Breast epithelium (tissue), 3 donors: ENCODE measurements around the gene MICAL2.

ENCODE experiments used
- CTCF ChIP-seq, 3 donors: fragments of 450-650 bp; IDR thresholded peaks; one replicate each; pipeline ENCODE4 v1.5.1; 2016 to 2017; ENCODE audit warnings: antibody characterized with exemption in 3 of 3, mild to moderate bottlenecking in 3 of 3, moderate library complexity in 3 of 3
- POLR2A ChIP-seq: fragments of 450-650 bp; IDR thresholded peaks from one replicate; pipeline ENCODE4 v1.6.1; 2016; ENCODE audit warnings: antibody characterized with exemption, mild to moderate bottlenecking, moderate library complexity
- POLR2AphosphoS5 ChIP-seq, 3 donors: sonication (generic); formaldehyde crosslinking; IDR thresholded peaks; one replicate each; pipeline ENCODE4 v1.6.1; 2017; ENCODE audit warnings: antibody characterized with exemption in 3 of 3

- TF ChIP-seq POLR2AphosphoS5 (IDR thresholded peaks at IDR 0.05) (no peak), CTCF (IDR thresholded peaks at IDR 0.05) (no peak), POLR2A (no peak)
Observed at GRCh38 chr11:12135185-12135584, 24.8 kb downstream of the MICAL2 start.
